ENCODE results near the gene LARGE1. TPM values are rescaled to one million over a fixed set of nuclear protein-coding genes. Genes with fewer than 3 reads are reported as not detected.

The LARGE1 gene
- polyA plus RNA-seq, 3 donors, result 0.05 to 0.13 TPM; not detected in 1

- intact Hi-C loops (cut with micrococcal nuclease), result no loop called here
- no peak for TF ChIP-seq CTCF (IDR thresholded peaks at IDR 0.05)
- H3K9me3 Mint-ChIP-seq, result peaks cover 6 to 36% (median 24%) of the 10 kb centered on the region in 7 donors
- H3K9ac ChIP-seq (ENCODE audit: insufficient read depth, low read length, poor library complexity, severe bottlenecking), result no peak overlapping the region
- no peak overlapping the region for H3K27ac Mint-ChIP-seq
- H3K79me2 ChIP-seq (ENCODE audit: insufficient read depth, low read length), result no peaks in the 10 kb centered on the region
- H3K4me2 ChIP-seq (replicated peaks; ENCODE audit: extremely low read depth, low read length, poor library complexity, severe bottlenecking), result no peak overlapping the region
- H3K27me3 ChIP-seq (ENCODE audit: control insufficient read depth in 2 of 2, insufficient read depth in 2 of 2, low read length in 2 of 2), result no peaks in the 10 kb centered on the region
- no peaks in the 10 kb centered on the region for H3K4me1 ChIP-seq (ENCODE audit: control insufficient read depth in 1 of 2, insufficient read depth in 2 of 2, low read length in 2 of 2)
- H3K27me3 Mint-ChIP-seq (ENCODE audit: low read depth in 3 of 3), result peaks cover 0 to 2% (median 0%) of the 10 kb centered on the region in 3 donors
- no peak for DNase-seq
- peaks cover 21 to 34% of the 10 kb centered on the region in 2 donors for H3K9me3 ChIP-seq (replicated peaks in 1 of 2; ENCODE audit: control insufficient read depth in 1 of 2, insufficient read depth in 1 of 2, low read length in 2 of 2)
- no peaks in the 10 kb centered on the region for H3K36me3 Mint-ChIP-seq
- H3K4me3 Mint-ChIP-seq, result no peak overlapping the region
- no peaks in the 10 kb centered on the region for H3K36me3 ChIP-seq (replicated peaks in 1 of 2; ENCODE audit: control insufficient read depth in 1 of 2, insufficient read depth in 2 of 2, low read length in 2 of 2)
- H2AFZ ChIP-seq (ENCODE audit: insufficient read depth, low read depth, low read length, poor library complexity, severe bottlenecking), result no peak overlapping the region
- H3K4me1 Mint-ChIP-seq, result no peaks in the 10 kb centered on the region
- no CpG with 5 or more reads among the region's 5 CpGs for WGBS (ENCODE audit: insufficient coverage)
- H4K20me1 ChIP-seq (ENCODE audit: insufficient read depth, low read length), result no peaks in the 10 kb centered on the region
- H3K4me3 ChIP-seq (replicated peaks in 1 of 3; ENCODE audit: low read depth in 2 of 3, low read length in 3 of 3), result no peak overlapping the region
- H3K27ac ChIP-seq (ENCODE audit: low read depth in 1 of 2, low read length in 2 of 2), result no peak overlapping the region
These were observed 139.6 kb downstream of the LARGE1 start for GRCh38 chr22:33780531-33781136.

- no peaks in the 10 kb centered on the region for H3K79me2 ChIP-seq (ENCODE audit: insufficient read depth, low read length)
- no peak overlapping the region for H3K4me3 Mint-ChIP-seq
- no peak overlapping the region for H3K4me2 ChIP-seq (replicated peaks; ENCODE audit: extremely low read depth, low read length, poor library complexity, severe bottlenecking)
- no peak overlapping the region for H3K27ac ChIP-seq (ENCODE audit: low read depth in 1 of 2, low read length in 2 of 2)
- H4K20me1 ChIP-seq (ENCODE audit: insufficient read depth, low read length), result no peaks in the 10 kb centered on the region
- H3K36me3 Mint-ChIP-seq, result no peaks in the 10 kb centered on the region
- 80% methylated on average over 1 of the region's 3 CpGs for WGBS (ENCODE audit: insufficient coverage)
- TF ChIP-seq CTCF (IDR thresholded peaks at IDR 0.05), result no peak
- H3K27me3 Mint-ChIP-seq (ENCODE audit: low read depth in 3 of 3), result peaks cover 0 to 2% (median 2%) of the 10 kb centered on the region in 3 donors
- no peak overlapping the region for H3K27ac Mint-ChIP-seq
- no peaks in the 10 kb centered on the region for H3K4me1 ChIP-seq (ENCODE audit: control insufficient read depth in 1 of 2, insufficient read depth in 2 of 2, low read length in 2 of 2)
- H3K9ac ChIP-seq (ENCODE audit: insufficient read depth, low read length, poor library complexity, severe bottlenecking), result no peak overlapping the region
- peaks cover 7 to 45% (median 25%) of the 10 kb centered on the region in 7 donors for H3K9me3 Mint-ChIP-seq
- no peaks in the 10 kb centered on the region for H3K4me1 Mint-ChIP-seq
- H3K36me3 ChIP-seq (replicated peaks in 1 of 2; ENCODE audit: control insufficient read depth in 1 of 2, insufficient read depth in 2 of 2, low read length in 2 of 2), result no peaks in the 10 kb centered on the region
- intact Hi-C loops (cut with micrococcal nuclease), result no loop called here
- H2AFZ ChIP-seq (ENCODE audit: insufficient read depth, low read depth, low read length, poor library complexity, severe bottlenecking), result no peak overlapping the region
- no peak overlapping the region for H3K4me3 ChIP-seq (replicated peaks in 1 of 3; ENCODE audit: low read depth in 2 of 3, low read length in 3 of 3)
- H3K27me3 ChIP-seq (ENCODE audit: control insufficient read depth in 2 of 2, insufficient read depth in 2 of 2, low read length in 2 of 2), result no peaks in the 10 kb centered on the region
- peaks cover 25 to 35% of the 10 kb centered on the region in 2 donors for H3K9me3 ChIP-seq (replicated peaks in 1 of 2; ENCODE audit: control insufficient read depth in 1 of 2, insufficient read depth in 1 of 2, low read length in 2 of 2)
- DNase-seq, result no peak
These were observed 141.0 kb downstream of the LARGE1 start for GRCh38 chr22:33779243-33779642.
